Measurements from ENCODE around the gene FGF3.

FGF3 gene

DNA sequence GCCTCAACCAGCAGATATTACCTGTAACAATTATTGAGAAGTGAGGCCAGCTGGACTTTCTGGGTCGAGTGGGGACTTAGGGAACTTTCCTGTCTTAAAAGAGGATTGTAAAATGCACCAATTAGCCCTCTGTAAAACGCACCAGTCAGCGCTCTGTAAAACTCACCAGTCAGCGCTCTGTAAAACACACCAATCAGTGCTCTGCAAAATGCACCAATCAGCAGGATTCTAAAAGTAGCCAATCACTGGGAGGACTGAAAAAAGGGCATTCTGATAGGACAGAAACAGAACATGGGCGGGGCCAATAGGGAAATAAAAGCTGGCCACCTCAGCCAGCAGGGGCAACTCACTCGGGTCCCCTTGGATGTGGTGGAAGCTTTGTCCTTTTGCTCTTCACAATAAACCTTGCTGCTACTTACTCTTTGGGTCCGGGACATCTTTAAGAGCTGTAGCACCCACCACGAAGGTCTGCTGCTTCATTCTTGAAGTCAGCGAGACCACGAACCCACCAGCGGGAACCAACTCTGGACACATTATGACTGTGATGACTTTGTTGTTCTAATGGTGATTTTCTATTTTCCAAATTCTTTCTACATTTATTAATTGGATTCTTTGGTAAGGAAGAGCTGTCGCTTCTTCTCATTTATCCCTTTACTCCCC, 40.2 kb upstream of the FGF3 start:
- TF ChIP-seq, protein P1, sequence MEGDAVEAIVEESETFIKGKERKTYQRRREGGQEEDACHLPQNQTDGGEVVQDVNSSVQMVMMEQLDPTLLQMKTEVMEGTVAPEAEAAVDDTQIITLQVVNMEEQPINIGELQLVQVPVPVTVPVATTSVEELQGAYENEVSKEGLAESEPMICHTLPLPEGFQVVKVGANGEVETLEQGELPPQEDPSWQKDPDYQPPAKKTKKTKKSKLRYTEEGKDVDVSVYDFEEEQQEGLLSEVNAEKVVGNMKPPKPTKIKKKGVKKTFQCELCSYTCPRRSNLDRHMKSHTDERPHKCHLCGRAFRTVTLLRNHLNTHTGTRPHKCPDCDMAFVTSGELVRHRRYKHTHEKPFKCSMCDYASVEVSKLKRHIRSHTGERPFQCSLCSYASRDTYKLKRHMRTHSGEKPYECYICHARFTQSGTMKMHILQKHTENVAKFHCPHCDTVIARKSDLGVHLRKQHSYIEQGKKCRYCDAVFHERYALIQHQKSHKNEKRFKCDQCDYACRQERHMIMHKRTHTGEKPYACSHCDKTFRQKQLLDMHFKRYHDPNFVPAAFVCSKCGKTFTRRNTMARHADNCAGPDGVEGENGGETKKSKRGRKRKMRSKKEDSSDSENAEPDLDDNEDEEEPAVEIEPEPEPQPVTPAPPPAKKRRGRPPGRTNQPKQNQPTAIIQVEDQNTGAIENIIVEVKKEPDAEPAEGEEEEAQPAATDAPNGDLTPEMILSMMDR (conservative IDR thresholded peaks at IDR 0.05), result no peak
- TF ChIP-seq ZFX (IDR thresholded peaks at IDR 0.05), result no peak
- no peak overlapping the region for H3K27ac ChIP-seq

DNA sequence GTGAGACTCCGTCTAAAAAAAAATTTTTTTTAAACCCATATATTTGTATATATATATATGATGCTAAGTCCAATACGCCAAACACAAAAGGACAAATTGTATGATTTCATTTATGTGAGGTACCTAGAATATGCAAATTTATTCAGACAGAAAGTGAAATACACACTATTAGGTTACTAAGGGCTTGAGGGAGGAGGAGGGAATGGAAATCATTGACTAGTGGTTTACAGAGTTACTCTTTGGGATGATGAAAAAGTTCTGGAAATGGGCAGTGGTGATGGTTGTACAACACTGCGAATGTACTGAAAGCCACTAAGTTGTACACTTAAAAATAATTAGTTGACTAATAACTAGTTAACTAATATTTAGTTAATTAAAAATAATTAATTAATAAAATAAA, 36.2 kb upstream of the FGF3 start:
- no peak for TF ChIP-seq ZFX (IDR thresholded peaks at IDR 0.05)
- TF ChIP-seq, protein P1 (conservative IDR thresholded peaks at IDR 0.05), result no peak

DNA sequence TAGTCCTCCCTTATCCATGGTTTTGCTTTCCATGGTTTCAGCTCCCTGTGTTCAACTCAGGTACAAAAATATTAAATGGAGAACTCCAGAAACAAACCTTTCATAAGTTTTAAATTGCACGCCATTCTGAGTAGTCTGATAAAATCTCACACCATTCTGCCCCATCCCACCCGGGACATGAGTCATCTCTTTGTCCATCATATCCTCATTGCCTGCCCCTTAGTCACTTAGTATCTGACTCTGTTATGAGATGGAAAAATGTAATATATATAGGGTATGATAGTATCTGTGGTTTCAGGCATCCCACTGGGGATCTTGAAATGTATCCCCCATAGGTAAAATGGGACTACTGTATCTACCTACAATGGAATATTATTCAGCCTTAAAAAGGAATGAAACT, 35.5 kb upstream of the FGF3 start:
- no peak overlapping the region for H3K27ac ChIP-seq
- TF ChIP-seq ZFX (IDR thresholded peaks at IDR 0.05), result no peak
- TF ChIP-seq, protein P1 (conservative IDR thresholded peaks at IDR 0.05), result no peak

More for the DNA sequence above, 36.2 kb upstream of the FGF3 start:
- no peak overlapping the region for H3K27ac ChIP-seq

DNA sequence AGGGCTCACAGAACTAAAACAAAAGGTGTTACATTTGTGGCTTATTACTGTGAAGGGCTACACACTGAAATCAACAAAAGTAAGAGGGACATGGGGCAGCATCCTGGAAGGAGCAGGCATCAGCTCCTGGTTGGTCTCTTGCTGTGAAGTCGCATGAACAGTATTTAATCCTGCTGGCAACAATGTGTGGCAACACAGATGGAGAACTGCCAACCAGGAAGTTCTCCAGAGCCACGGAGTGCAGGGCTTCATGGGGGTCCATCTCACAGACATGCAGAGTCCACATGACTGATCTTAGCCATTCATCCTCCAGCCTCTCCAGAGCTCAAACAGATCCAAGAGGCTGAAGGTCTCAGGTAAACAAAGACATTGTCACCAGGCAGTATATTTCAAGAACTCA, 32.8 kb upstream of the FGF3 start:
- H3K27ac ChIP-seq, result no peak overlapping the region
- TF ChIP-seq ZFX (IDR thresholded peaks at IDR 0.05), result no peak
- TF ChIP-seq, protein P1 (conservative IDR thresholded peaks at IDR 0.05), result no peak

DNA sequence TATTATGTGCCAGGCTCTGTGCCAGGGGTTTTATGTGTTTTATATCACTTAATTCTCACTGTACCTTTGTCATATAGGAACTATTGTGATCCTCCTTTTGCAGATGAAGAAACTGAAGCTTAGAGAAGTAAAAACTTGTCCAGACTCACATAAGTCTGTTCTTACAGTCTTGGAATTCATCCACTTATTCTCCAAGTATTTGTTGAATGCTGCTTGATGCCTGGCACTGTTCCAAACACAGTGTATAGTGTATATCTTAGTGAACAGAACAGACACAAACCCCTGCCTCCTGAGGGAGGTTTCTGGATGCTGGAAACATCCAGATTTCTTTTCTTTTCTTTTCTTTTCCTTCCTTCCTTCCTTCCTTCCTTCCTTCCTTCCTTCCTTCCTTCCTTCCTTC, 29.0 kb upstream of the FGF3 start:
- no peak overlapping the region for H3K27ac ChIP-seq
- TF ChIP-seq ZFX (IDR thresholded peaks at IDR 0.05), result no peak
- TF ChIP-seq, protein P1 (conservative IDR thresholded peaks at IDR 0.05), result no peak

DNA sequence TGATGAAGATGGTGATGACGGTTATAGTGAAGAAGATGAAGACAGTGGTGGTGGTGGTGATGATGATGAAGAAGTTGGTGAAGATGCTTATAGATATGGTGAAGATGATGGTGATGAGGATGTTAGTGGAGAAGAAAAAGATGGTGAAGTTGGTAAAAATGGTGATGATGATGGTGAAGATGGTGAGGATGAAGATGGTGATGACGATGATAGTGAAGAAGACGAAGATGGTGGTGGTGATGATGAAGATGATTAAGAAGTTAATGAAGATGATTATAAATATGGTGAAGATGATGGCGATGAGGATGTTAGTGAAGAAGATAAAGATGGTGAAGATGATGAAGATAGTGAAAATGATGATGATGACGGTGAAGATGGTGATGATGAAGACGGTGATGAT, 25.2 kb upstream of the FGF3 start:
- H3K27ac ChIP-seq, result no peak overlapping the region
- no peak for TF ChIP-seq ZFX (IDR thresholded peaks at IDR 0.05)
- TF ChIP-seq, protein P1 (conservative IDR thresholded peaks at IDR 0.05), result no peak

DNA sequence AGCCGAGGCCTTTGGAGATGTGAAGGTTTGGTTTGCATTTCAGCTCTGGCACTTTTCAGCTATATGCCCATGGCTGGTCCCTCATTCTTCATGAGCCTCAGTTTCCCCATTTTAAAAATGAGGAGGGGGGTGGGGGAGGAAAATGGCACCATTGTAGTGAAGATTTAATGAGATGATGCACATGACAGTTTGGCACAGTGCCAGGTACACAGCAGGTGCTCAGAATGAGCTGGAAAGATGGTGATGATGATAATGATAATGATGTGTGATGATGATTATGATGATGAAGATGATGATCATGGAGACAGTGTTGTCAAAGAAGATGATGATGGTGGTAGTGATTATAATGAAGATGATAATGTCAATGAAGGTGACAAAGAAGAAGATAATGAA, 24.3 kb upstream of the FGF3 start:
- TF ChIP-seq ZFX (IDR thresholded peaks at IDR 0.05), result no peak
- TF ChIP-seq, protein P1 (conservative IDR thresholded peaks at IDR 0.05), result no peak
- no peak overlapping the region for H3K27ac ChIP-seq

Data from C4-2B (cell line).